GM21360 (cell line): ENCODE results near the gene MEFV.
"Not testable (repeated sequence)": the region's sequence is repeated elsewhere in the genome, so short reads cannot be mapped to it uniquely, and the experiment has no call there.

ENCODE experiments used
- ATAC-seq: cut with Tn5 transposase; IDR thresholded peaks from one replicate; pipeline ENCODE4 v1.9.1; 2021; ENCODE audit warnings: mild to moderate bottlenecking, moderate library complexity; ENCODE audit not compliant: unreplicated experiment

Gene MEFV

DNA sequence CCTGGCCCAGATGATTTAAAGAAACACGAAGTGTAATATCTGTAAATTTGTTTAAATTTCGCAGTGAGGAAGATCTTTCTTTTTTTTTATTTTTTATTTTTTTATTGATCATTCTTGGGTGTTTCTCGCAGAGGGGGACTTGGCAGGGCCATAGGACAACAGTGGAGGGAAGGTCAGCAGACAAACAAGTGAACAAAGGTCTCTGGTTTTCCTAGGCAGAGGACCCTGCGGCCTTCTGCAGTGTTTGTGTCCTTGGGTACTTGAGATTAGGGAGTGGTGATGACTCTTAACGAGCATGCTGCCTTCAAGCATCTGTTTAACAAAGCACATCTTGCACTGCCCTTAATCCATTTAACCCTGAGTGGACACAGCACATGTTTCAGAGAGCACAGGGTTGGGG, 14.3 kb upstream of the MEFV start:
- ATAC-seq = not testable (repeated sequence)

DNA sequence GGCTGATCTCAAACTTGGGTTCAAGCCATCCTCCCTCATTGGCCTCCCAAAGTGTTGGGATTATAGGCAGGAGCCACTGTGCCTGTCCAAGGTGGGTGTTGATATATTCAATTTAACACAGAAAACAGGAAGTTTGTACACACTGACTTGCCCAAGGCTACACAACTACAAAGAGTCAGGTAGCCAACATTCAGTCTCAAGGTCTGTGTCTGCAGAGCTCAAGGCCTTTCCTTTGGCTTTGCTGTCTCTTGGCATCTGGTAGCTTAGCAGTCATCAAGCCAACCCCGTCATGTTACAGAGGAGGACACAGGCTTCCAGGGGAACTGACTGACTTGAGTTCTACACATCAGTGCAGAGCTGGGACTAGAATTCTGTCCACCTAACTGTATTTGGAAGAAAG, 11.9 kb upstream of the MEFV start:
- no peak for ATAC-seq

DNA sequence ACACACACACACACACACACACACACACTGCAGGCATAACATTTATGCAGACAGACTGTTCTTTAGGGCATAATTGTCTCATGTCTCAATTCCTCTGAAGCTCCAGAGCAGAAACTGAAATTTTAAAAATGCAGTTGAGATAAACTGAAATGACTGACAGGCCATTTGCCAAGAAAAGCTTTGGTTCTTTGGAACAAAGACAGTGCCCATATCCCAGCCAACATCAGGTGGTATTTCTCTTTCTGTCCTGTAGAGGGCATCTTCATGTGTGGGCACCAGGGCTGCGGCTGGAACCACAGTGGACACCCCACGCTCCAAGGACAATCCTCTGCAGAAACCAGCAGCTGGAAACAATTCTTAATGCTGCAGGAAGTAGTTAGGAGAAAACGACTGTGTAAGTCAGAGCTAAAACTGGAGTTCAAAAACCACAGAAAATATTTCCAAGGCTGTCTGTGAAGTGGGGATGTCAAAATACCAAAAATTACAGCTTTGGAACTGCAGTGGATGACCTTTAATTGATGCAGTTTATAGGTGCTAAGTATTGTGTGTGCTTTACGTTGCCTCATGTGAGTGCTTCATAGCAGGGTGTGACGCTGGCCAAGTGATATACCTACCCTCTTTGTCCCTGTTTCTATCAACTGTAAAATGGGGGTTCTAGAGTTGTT, 10.6 kb upstream of the MEFV start:
- ATAC-seq = no peak

DNA sequence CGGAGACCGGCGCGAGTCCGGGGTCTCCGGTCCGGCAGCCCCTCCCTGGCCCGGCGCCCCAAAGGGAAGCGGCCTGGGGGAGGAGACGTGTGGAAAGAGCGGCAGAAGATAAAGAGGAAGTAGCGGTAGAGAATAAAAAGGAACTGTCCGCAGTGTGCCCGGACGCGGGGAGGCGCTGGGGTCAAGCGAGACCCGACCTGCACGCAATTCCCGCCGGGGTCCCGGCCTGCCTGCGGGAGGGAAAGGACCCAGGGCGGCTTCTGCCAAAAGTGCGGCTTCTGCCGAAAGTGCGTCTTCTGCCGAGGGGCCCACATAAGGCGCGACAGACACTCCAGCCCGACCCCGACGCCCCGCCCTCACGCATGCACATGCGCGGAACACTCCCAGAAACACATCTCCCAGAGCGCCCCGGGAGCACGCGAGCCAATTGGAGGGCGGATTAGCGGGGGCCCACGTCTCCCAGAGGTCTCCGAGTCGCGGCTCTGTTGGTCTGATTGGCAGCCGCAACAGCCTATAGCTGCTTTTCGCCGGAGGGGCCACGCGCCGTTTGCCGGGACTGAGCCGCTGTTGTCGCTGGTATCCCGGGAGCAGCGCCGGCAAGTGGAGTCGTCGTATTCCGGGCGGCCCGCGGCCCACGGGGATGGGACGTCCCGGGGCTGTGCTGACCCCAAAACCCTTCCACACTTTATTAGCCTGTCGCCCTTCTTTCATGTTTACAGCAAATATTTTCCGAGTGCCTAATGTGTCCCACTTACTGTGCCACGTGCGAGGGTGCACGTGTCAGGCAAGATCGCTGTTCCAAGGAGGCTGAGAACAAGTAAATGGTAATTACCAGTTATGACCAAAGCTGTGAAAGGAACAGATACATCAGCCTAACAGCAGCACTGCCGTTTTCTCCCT, 8.0 kb upstream of the MEFV start:
- ATAC-seq = peak; percentile 78

DNA sequence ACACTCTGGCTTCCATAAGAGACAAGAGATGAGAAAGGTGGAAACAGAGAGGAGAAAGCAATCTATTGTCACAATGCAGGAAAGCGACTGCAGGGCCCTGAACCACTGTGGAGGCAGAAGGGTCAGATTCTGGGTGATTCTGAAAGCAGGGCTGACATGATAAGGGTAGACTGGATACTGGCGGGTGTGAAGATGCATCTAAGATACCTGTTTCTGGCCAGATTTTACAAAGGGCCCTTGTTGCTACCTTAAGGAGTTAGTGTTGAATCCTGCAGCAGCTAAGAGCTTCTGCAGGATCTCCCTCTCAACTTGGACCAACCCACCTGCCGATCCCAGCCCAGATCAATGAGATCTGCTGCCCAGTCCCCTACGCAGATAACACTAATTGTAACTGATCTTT, 6.1 kb upstream of the MEFV start:
- no peak for ATAC-seq

DNA sequence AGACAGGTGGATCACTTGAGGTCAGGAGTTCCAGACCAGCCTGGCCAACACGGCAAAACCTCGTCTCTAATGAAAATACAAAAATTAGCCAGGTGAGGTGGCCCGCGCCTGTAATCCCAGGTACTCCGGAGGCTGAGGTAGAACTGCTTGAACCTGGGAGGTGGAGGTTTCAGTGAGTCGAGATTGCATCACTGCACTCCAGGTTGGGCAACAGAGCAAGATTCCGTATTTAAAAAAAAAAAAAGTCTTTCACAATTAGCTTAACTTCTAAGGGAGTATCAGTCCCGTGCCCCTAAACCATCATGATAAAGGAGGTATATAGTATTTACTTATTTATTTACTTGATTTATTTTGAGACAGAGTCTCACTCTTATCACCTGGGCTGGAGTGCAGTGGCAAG, 3.4 kb upstream of the MEFV start:
- no peak for ATAC-seq

DNA sequence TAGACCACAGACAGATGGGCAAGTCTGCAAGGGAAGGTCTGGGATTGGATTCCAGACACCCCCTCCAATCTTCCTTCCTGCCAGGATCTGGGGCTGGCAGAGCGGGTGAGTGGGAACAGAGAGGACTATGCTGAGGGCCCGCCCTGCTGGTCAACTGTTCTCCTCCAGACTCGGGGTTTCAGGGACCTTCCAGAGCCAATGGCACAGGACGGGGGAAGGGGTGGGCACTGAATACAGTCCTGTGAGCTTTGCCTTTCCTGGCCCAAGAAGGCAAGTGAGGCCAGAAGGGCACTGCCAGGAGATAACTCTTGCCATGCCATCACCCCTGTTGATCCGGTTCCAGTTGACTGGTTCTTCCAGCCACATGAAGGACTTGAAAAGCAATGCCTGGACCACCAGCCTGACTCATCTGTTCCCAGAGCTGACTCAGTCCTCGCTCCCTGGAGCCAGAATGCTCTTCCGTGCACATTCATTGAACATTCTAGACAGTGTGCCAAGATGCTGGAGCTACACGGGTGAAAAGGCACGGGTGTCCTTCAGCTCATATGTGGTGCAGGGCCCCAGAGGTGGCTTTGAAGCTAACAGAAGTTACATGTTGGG, 533 bp upstream of the MEFV start:
- ATAC-seq = no peak

DNA sequence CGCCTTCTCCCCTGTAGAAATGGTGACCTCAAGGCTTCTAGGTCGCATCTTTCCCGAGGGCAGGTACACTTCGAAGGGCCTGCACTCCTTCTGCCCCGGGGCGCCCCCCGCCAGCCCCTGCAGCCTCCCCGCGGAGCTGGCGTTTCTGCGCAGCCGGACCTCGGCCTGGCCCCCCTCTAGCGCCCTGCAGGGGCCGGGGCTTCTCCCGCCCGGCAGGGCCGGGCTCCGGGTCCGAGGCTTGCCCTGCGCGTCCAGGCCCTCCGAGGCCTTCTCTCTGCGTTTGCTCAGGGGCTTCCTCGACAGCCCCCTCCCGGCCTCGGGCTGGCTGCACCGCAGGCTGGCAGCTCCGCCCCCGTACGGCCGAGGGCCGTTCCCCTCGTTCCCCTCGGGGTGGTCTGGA, 2.1 kb downstream of the MEFV start:
- no peak for ATAC-seq

GRCh38 chr16:3252967-3253366, 3.5 kb downstream of the MEFV start:
- no peak for ATAC-seq

GRCh38 chr16:3249451-3249850, 7.0 kb downstream of the MEFV start:
- ATAC-seq = no peak

DNA sequence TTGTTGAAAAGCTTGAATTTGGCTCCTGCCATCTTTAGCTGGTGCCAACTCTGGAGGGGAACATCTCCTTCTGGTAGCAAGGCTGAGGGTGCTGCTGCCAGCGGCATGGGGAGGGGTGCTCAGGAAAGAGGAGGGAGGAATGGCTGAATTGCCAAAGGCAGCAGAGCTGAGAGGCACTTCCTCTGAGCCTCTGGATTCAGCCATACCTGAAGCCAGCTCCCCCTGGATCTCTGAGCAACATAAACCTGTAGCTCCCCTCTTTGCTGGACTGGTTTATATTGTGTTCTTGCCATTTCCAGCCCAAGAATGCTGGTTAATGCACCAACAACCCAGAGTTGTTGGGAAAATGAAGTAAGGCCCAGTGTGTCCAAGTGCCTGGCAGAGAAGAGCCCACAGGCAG, 7.4 kb downstream of the MEFV start:
- ATAC-seq = no peak

DNA sequence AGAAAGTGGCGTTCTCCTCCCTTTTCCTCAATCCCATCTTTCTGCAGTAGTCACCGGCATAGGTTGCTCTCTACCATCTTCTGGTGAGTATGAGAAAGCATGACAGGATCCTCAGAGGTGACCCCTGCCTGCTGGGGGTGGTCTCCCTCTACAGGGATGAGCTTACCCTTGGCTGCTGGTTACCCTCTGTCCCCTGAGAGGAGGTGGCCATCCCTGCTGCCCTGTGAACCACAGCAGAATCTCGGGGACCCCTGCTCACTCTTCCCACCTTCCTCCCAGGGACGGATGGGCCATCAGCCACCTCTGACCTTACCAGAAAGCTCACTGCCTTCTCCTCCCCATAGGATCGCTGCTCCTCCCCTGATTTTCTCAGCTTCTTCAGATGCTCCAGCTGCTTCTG, 7.8 kb downstream of the MEFV start:
- no peak for ATAC-seq

GRCh38 chr16:3246876-3247275, 9.6 kb downstream of the MEFV start:
- no peak for ATAC-seq

- ATAC-seq = no peak
Measured at GRCh38 chr16:3246002-3246401, 10.4 kb downstream of the MEFV start.

- no peak for ATAC-seq
Measured at GRCh38 chr16:3243882-3244281, 12.6 kb downstream of the MEFV start.

DNA sequence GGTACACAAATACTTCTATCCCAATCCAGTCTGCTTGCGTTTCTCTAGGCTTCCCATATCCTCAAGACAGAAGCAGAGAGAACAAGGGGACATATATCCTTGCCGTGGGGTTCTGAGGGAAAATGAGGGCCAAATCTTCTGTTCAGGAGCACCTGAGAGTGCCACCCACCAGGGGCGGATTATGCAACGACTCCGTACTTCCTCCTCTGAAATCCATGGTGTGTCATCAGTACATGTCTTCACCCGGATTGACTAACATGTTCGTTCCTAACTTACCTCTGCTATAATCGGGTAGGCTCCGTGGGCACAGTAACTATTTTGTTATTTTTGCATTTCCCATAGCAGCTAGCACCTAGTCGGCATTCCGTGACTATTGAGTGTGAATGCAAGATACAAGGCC, 13.7 kb downstream of the MEFV start:
- no peak for ATAC-seq

DNA sequence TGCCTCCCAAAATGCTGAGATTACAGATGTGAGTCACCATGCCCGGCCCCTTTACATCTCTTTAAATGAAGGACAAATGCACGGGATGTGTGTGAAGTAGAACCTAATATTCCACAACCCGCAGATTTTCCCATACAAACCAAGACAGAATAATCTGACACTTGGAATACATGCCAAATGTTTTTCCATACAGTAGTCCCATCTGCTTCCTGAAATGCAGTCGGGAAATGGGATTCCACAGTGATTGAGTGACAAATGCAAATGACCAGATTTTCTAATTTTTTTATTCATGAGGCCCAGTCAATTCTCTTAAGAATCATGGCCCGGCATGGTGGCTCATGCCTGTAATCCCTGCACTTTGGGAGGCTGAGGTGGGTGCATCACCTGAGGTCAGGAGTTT, 14.7 kb downstream of the MEFV start:
- no peak for ATAC-seq

DNA sequence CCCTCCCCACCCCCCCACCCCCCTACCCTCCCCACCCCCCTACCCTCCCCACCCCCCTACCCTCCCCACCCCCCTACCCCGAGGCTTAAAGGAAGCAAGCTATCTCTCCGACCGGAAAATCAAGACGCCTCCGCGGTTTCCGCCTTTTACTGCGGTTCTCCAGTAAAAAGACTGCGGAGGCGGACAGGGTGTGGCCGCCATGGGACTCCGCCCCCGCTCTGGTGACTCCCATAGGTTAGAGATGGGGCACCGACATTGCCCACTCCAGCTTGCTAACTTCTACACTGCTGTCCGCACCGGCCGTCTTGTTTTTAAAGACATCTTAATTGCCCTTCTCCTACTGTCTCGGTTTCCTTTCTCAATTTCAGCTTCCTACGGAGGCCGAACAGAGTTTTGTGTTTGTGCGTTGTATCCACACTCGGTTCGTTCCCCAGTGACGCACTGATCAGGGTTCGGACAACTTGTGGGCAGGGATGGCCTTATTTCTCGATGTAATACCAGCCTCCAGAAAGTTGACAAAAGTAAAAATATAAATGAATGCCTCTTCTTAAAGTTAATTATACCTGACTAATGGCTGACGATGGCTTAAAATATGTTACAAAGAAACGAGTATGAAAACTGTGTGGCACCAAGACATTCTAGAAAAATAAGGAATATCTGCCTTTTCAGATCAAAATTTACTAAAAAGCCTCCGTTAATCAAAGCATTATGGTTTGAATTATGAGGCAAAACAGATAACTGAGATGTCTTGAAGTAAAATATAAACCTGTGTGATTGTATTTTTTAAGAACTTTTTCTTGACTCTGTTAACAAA, 20.4 kb downstream of the MEFV start:
- no peak for ATAC-seq

- peak; percentile 91 for ATAC-seq
Measured at GRCh38 chr16:3234857-3235561, 21.4 kb downstream of the MEFV start, which contains the start of gene ZNF200. Gene ZNF200 (minus strand): TSS chr16:3235158. CDS start chr16:3233755, 1,403 bp downstream.

- ATAC-seq = peak; percentile 28
Measured at GRCh38 chr16:3234543-3234856, 21.9 kb downstream of the MEFV start.
